HG03097 (cell line): ENCODE results near the gene LRATD1.
"Not testable (repeated sequence)": the region's sequence is repeated elsewhere in the genome, so short reads cannot be mapped to it uniquely, and the experiment has no call there.

Experiments
- ATAC-seq: cut with Tn5 transposase; IDR thresholded peaks from one replicate; pipeline ENCODE4 v1.9.1; 2021; ENCODE audit not compliant: unreplicated experiment, low FRiP score

LRATD1 gene, protein sequence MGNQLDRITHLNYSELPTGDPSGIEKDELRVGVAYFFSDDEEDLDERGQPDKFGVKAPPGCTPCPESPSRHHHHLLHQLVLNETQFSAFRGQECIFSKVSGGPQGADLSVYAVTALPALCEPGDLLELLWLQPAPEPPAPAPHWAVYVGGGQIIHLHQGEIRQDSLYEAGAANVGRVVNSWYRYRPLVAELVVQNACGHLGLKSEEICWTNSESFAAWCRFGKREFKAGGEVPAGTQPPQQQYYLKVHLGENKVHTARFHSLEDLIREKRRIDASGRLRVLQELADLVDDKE

DNA sequence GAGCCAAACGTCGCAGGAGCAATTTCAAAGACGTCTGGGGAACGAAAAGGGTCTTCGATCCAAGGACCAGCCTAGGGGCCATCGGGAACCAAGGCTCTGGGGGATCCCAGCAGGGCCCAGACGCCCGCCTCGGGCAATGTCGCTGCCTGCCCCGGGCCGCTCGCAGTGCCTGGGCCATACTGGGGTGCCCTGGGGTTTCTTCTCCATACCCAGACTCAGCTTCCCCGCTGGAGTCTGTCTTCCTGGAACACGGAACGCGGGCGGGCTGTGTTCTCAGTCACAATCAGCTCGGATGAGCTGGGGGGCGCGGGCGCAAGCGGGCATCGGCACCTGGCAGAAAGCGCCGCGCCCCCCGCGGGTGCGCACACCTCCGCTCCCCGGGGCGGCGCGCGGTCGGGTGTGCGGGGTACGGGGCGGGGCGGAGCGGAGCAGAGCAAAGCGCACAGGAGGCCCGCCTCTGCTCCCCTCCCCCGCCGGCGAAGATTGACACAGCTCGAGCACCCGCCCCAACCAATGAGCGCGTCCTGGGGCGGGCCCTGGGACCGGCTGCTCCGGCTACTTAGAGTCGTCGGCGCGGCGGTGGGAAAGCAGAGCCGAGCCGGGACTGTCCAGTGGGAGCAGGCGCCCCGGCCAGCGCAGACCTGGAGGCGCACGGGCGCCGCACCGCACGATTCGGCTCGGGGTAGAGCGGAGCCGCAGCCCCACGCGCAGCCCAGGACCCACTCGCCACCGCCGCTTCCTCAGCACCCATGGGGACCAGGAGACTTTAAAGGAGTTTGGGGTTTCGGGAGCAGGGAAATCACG, at the start of gene LRATD1:
TSS of gene LRATD1 (plus strand) at position 585 of the 804 bp plus-strand sequence. CDS start 1,263 bp downstream, outside the sequence.
- no peak for ATAC-seq

- no peak for ATAC-seq
These were observed 49.5 kb upstream of the LRATD1 start for GRCh38 chr2:14583059-14583458.

- no peak for ATAC-seq
These were observed 48.7 kb upstream of the LRATD1 start for GRCh38 chr2:14583802-14584201.

GRCh38 chr2:14587119-14587518, 45.4 kb upstream of the LRATD1 start:
- no peak for ATAC-seq

GRCh38 chr2:14601156-14601770, 31.3 kb upstream of the LRATD1 start:
- no peak for ATAC-seq

DNA sequence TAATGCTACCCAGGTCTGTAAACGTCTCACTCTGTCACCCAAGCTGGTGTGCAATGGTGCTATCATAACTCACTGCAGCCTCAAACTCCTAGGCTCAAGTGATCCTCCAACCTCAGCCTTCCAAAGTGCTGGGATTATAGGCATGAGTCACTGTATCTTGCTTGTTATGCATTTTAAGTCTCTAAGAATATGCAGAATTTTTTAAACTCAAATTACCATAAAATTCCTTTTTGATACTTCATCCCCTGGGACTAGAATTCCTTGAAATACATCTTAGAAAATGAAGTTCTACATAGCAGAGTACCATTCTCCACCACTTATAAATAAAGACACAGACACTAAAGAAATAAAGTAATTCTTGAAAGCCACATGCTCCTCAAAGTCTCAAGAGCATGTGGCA, 30.2 kb upstream of the LRATD1 start:
- ATAC-seq = no peak

GRCh38 chr2:14603676-14604075, 28.8 kb upstream of the LRATD1 start:
- ATAC-seq = no peak

- no peak for ATAC-seq
These were observed 24.3 kb upstream of the LRATD1 start for GRCh38 chr2:14608245-14608644.

DNA sequence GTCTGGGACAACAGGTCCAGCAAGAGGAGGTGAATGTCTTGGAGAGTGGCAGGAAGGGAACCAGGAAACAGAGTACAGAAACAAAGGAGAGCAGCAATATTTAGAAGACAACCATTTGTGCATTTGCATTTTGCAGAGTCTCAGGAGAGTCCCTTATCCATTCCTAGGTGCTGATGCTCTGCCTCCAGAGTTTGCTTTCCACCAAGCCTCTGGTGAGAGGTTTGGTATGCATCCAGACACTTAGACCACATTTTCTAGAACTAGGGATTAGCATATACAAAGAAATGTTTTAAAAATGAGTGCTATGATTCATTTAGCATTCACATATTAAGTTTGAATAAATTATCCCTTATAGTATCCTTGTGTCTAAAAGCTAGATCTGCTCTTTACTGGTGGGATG, 18.5 kb upstream of the LRATD1 start:
- ATAC-seq = no peak

DNA sequence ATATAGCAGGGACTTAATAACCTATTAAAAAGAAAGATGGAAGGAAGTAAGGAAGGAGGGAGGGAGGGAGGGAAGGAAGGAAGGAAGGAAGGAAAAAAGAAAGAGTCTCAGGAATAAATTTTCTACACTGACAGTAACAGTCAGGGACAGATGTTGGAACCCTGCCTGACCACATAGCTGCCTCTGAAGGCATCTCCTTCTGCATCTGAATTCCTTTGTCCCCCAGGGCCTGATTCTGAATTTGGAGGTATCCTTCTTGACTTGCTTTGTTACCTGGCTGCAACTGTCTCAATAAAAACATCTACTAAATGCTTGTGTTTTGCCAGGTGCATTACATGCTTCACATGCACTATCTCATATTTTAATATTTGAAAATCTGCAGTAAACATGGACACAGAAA, 17.4 kb upstream of the LRATD1 start:
- ATAC-seq = no peak

DNA sequence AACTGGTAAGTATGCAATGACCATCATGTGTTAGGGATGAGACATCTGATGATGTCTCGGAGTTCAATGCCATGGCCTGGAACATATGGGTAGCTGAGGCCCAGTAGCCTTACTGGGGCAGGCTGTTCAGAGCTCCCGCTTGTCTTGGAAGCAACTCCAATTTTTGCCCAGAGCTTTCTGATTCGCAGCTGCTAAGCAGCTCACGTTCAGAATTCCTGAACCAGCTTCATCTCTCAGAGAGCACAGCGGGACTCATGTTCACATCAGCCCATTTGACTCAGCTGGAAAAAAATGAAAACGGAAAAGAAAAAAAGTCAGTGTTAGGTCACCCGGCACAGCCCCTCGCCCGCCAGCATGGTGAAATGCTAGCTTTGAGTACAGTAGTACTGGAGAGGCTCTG, 16.8 kb upstream of the LRATD1 start:
- ATAC-seq = no peak

- no peak for ATAC-seq
These were observed 16.2 kb upstream of the LRATD1 start for GRCh38 chr2:14616342-14616741.

DNA sequence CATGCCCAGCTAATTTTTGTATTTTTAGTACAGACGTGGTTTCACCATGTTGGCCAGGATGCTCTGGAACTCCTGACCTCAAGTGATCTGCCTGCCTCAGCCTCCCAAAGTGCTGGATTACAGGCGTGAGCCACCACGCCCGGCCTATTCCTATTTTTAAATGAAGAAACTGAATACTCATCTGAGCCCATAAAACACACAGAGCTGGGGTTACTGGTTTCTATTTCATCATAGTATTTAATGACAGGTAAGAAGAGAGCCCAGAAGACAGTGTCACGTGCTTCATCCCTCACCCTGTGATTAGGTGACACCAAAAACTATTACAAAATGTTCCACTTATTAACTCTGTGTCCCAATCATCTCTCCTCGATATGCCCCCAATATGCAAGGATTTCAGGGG, 15.6 kb upstream of the LRATD1 start:
- no peak for ATAC-seq

DNA sequence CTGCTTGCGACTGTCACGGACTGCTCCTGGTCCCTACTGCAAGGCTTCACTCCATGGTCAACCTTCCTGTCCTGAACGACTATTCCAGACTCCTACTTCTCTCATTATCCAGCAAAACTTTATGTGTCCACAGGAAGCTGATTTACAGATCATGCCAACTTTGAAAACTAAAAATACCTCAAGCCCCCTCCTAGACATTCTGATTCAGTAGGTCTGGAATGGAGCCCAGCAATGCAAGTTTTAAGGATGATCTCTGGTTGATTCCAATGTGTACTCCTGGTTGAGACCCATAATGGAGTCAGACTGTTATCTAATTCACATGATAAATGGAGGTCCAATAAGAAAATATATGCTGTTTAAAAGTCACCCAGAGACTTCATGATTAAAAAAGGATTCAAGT, 13.1 kb upstream of the LRATD1 start:
- ATAC-seq = no peak

DNA sequence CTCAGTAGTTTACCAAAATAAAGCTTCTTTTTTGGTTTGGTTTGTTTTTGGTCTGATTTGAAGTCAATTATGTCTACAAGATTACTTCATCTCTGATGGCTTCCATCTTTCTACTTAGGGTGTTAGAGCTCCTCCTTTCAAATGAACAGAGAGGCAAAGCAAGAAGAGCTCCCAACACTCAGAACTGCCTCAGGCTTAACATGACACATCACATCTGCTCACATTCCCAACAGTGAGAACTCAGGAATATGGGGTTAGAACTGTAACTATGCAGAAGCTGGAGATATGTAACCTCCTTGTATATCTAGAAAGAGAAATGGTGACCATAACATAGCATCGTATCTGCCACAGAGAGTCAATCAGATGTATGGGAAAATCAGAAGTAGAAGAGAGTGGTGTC, 11.4 kb upstream of the LRATD1 start:
- ATAC-seq = no peak

DNA sequence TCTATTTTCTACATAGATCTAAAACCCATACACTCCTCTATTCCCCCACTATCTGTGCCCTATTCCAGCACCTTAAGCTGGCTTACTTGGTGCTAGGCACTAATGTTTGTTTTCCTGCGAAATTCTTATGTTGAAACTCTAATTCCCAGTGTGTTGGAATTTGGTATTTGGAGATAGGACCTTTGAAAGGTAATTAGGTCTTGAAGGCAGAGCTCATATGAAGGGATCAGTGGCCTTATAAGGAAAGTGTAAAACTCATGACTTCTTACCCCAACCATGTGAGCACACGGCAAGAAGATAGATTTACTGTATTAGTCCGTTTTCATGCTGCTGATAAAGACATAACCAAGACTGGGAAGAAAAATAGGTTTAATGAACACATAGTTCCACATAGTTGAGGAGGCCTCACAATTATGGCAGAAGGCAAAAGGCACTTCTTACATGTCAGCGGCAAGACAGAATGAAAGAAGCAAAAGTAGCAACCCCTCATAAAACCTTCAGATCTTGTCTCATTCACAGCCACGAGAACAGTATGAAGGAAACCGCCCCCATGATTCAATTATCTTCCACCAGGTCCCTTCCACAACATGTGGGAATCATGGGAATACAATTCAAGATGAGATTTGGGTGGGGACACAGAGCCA, 10.5 kb upstream of the LRATD1 start:
- ATAC-seq = no peak

DNA sequence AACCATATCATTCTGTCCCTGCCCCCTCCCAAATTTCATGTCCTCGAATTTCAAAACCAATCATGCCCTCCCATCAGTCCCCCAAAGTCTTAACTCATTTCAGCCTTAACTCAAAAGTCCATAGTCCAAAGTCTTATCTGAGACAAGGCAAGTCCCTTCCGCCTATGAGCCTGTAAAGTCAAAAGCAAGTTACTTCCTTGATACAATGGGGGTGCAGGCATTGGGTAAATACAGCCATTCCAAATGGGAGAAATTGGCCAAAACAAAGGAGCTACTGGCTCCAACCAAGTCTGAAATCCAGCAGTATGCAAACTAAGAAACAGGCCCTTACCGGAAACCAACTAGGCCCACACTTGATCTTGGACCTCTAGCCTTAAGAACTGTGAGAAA, 10.0 kb upstream of the LRATD1 start:
- not testable (repeated sequence) for ATAC-seq

DNA sequence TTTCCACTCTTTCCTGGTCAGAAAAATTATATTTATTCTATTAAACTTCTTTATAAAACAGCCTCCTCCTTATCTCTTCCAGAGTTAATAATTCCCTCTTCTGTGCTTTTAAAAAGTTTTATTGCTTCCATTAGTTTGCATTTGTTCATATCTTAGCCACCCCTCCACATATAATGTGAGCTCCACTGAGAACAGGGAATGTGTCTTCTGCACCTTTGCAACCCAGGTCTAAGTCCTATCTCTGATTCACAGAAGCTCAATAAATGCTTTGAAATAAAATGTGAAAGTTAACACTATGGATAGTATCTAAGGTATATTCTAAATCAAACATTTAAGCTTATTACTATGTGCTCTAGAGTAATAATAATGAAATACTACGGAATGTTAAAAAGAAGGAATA, 9.3 kb upstream of the LRATD1 start:
- ATAC-seq = no peak

- no peak for ATAC-seq
These were observed 5.6 kb upstream of the LRATD1 start for GRCh38 chr2:14626873-14627272.

- ATAC-seq = no peak
These were observed 3.6 kb upstream of the LRATD1 start for GRCh38 chr2:14628901-14629300.

DNA sequence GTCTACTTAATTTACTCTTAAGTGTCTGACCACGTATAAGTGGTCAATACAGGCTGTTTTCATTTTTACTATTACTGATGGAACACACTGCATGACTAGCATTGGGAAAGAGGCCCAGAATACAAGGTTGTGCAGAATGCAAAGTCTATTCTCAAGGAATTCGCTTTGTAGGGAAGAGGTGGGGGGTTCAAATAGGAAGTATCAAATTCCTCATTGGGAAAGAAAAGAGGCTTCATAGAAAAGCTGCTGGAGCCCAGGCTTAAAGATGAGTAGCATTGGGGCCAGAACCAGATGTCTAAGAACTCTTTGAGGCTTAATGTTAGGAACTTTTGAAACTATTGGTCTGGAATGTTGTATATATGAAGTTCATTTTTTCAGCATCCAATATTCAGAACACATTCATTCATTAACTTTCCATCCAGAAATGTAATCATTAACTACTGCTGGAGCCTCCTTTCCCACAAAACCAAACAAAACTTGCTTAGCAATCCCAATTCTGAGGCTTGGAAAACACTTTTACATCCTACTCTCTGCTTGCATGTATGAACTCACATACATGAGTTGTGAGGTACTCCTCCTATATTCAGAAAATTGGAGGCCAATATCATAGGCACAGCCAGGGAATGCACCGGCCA, 994 bp upstream of the LRATD1 start:
- ATAC-seq = no peak
